ENCODE data around the gene COL4A2. TPM values are rescaled to one million over a fixed set of nuclear protein-coding genes. Genes with fewer than 3 reads are reported as not detected.

COL4A2 gene
- total and polyA plus RNA-seq, 9 donors, result 59.5 to 171 (median 136) TPM

DNA sequence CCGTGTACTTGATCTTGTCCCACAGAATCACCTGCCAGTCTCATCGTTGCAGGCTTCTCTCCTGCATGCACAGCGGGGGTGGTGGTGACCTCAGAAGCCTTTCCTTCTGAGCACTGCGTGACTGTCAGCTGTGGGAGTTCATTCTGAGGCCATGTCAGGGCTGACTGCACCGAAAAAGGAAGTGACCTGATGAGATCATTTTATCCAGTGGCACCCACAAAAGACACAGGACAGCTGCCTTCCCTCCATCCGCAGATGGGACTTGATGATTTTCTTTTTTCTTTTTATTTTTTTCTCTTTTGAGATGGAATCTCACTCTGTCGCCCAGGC is 164.7 kb downstream of the COL4A2 start:
- no peak overlapping the region for H3K27ac ChIP-seq

GRCh38 chr13:110472904-110473563 is 165.9 kb downstream of the COL4A2 start:
- DNase-seq, result no peak
- Histone ChIP-seq H3K4me3 (no peak overlapping the region), H3K4me1 (ENCODE audit: insufficient read depth) (no peaks in the 10 kb centered on the region), H3K27ac (no peak overlapping the region), H3K27me3 (no peaks in the 10 kb centered on the region), H3K36me3 (no peaks in the 10 kb centered on the region), H3K9me3 (no peaks in the 10 kb centered on the region)
- intact Hi-C loops (cut with DNase I), result no loop called here
- WGBS, 3 donors, result 91 to 96% (median 93%) methylated on average over 12 to 14 of the region's 14 CpGs
- no peak for TF ChIP-seq CTCF (IDR thresholded peaks at IDR 0.05)
- no peak for TF ChIP-seq EP300 (IDR thresholded peaks at IDR 0.05)
- no peak for TF ChIP-seq POLR2A (IDR thresholded peaks at IDR 0.05)

More for the DNA sequence above, 164.7 kb downstream of the COL4A2 start:
- H3K4me3 ChIP-seq, result no peak overlapping the region
- DNase-seq, result no peak
- H3K36me3 ChIP-seq, result no peaks in the 10 kb centered on the region
- H3K9me3 ChIP-seq, result no peaks in the 10 kb centered on the region
- H3K4me1 ChIP-seq (ENCODE audit: insufficient read depth), result no peaks in the 10 kb centered on the region
- 70 to 75% (median 72%) methylated on average over 7 of the region's 7 CpGs for WGBS, 3 donors
- intact Hi-C loops (cut with DNase I), result no loop called here
- no peaks in the 10 kb centered on the region for H3K27me3 ChIP-seq
- TF ChIP-seq POLR2A (IDR thresholded peaks at IDR 0.05), result no peak
- no peak for TF ChIP-seq EP300 (IDR thresholded peaks at IDR 0.05)
- no peak for TF ChIP-seq CTCF (IDR thresholded peaks at IDR 0.05)

DNA sequence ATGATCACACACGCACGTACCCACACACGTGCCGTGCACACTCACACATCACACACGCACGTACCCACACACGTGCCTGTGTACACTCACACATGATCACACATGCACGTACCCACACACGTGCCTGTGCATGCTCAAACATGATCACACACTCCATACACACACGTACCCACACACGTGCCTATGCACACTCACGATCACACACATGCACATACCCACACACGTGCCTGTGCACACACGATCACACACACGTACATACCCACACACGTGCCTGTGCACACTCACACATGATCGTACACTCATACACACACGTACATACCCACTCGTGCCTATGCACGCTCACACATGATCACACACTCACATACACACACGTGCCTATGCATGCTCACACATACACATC is 167.6 kb downstream of the COL4A2 start:
- no peaks in the 10 kb centered on the region for H3K36me3 ChIP-seq
- H3K27ac ChIP-seq, result no peak overlapping the region
- TF ChIP-seq CTCF (IDR thresholded peaks at IDR 0.05) (no peak), POLR2A (IDR thresholded peaks at IDR 0.05) (no peak)
- DNase-seq, result no peak
- intact Hi-C loops (cut with DNase I), result no loop called here
- H3K9me3 ChIP-seq, result no peaks in the 10 kb centered on the region
- H3K27me3 ChIP-seq, result no peaks in the 10 kb centered on the region
- 88 to 94% (median 89%) methylated on average over 21 of the region's 21 CpGs for WGBS, 3 donors
- no peaks in the 10 kb centered on the region for H3K4me1 ChIP-seq (ENCODE audit: insufficient read depth)
- no peak overlapping the region for H3K4me3 ChIP-seq

DNA sequence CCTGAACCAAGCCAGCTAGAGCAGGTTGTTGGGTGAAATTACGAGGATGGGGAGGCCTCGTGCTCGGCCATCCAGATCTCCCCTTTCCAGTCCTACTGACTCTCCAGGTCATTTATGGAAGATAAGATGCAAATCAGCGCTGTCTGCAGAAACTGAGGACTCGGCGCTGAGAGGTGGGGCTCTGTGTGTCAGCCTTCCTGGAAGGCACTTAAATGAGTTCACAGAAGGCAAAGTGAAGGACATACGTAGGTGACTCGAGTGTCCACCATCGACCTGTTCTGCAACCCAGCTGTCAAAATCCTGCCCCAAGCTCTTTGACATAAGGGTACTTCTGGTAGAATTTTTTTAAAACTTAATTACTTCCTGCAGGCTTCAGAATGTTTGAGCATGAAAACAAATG is 168.0 kb downstream of the COL4A2 start:
- no peaks in the 10 kb centered on the region for H3K4me1 ChIP-seq (ENCODE audit: insufficient read depth)
- DNase-seq, result no peak
- H3K27me3 ChIP-seq, result no peaks in the 10 kb centered on the region
- 87 to 89% (median 87%) methylated on average over 9 of the region's 9 CpGs for WGBS, 3 donors
- no peak overlapping the region for H3K27ac ChIP-seq
- no peaks in the 10 kb centered on the region for H3K9me3 ChIP-seq
- intact Hi-C loops (cut with DNase I), result no loop called here
- H3K4me3 ChIP-seq, result no peak overlapping the region
- no peaks in the 10 kb centered on the region for H3K36me3 ChIP-seq
- no peak for TF ChIP-seq CTCF (IDR thresholded peaks at IDR 0.05)

Data from ovary (tissue), 9 donors.